GM21825 (cell line): ENCODE data around the gene TPGS2.
"Not testable (repeated sequence)": the region's sequence is repeated elsewhere in the genome, so short reads cannot be mapped to it uniquely, and the experiment has no call there.

ENCODE experiments used
- ATAC-seq: cut with Tn5 transposase; IDR thresholded peaks from one replicate; pipeline ENCODE4 v1.9.1; 2021; ENCODE audit warnings: mild to moderate bottlenecking, moderate library complexity; ENCODE audit not compliant: unreplicated experiment

Gene TPGS2

DNA sequence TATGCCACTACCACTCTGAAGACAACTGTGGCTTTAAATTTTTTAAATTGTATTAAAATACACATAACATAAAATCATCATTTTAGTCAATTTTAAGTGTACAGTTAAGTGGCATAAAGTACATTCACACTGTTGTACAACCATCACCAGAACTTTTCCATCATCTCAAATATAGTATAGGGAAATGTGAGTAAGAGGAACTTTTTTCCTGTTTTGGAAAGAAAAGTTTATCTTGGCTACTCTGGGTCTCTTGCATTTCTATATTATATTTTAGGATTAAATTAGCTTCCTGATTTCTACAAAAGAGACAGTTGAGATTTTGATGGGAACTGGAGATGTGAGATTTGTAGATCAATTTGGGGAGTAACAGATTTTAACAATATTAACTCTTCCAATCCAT is 3.3 kb downstream of the TPGS2 start:
- no peak for ATAC-seq

DNA sequence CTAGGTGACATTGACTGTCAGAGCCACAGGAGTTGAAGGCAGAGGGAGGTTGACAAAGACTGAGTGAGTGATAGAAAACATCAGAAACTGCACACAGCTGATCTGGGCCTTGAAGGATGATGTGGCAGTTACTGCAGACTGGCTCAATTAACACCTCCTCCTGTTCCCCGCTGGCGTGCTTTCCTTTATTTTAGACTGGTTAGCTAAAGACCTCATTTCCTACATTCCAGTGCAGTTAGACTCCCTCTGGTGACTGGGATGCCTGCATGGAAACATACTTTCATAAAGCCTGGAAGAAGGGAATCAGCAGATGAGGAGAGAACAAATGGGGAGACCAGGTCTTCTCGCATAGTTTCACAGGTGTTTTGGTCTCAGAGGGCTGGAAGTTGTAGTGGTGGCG is 7.1 kb downstream of the TPGS2 start:
- no peak for ATAC-seq

DNA sequence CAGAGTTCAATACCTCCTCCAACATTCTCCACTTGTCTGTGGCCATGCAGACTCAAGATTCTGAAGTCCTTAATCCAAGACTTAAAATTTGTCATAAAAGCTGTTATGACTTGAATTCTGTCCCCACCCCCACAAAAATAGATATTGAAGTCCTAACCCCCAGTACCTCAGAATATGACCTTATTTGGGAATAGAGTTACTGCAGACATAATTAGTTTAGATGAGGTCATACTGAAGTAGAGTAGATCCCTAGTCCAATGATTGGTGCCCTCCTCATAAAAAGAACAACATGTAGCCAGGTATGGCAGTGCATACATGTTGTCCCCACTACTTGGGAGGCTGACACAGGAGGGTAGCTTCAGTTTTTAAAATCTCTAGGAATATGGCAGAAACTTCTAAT is 9.2 kb downstream of the TPGS2 start:
- no peak for ATAC-seq

DNA sequence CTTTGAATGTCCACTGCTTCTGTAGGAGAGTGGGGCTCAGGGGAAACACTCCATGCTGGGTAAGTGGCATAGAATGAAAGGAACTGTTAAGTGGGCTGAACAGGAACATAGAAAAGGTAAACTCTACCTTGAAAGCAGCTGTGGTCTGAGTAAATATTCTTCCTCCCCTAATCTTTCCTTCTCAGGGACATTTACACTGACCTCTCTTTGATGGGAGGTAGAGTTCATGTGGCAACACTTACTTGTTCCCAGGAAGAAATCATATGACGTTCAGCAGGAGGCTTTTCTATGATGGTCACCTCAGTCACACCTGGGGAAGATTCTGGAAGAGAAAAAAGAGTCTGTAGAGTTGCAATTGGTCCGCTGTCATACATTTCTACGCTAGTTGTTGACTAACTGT is 10.2 kb downstream of the TPGS2 start:
- ATAC-seq, result no peak

DNA sequence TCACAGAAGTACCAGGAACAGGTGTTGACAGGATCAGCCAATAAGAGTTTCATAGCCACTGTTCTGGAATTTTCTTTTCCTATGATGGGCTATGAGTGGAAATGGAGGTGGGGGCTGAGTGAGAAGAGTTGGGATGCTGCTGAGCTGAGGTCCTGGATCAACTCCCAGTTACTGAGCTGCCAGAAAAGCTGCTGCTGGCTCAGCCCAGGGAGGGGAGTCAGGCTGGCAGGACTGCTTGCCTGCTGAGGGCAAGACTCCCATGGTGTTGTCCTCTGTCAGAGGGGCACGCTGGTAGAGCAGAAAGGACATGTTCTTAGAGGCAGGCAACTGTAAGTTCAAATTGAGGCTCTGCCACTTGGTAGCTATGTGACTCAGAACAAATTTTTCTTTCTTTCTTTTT is 11.8 kb downstream of the TPGS2 start:
- ATAC-seq, result no peak

DNA sequence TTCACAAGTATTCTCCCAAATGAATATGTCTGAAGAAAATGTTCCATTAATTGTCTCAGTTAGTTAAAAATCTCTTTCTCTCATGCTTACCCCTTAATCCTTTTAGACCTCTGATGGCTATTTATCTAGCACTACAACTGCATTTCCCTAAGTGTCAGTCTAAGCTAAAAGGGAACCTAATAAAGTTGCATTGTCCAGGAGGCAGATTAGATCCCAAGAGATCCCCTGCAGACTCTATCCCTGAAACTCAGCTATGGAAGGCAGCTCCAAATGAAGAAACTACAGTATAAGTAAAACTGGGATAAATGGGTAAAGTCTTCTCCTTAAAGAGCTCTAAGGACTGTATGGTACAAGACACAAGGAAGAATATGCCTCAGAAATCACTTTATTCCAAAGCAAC is 12.7 kb downstream of the TPGS2 start:
- not testable (repeated sequence) for ATAC-seq

DNA sequence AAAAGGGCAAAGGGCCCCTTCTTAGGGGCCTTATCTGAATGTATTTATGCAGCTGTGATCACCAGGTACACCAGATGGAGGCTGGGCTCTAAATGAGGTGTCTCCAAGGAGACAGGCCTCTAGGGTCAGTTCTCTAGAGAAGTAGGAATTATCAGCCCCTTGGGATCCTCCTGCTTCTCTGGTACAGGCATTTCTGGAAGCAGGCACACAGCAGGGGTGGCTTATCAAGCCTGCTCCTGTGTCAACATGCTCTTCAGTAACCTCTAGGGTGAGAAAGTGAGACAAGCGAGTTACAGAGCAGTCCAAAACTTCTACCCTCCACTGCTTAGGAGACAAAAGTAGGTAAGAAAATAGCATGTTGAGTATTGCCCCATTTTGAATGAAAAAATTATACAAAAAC is 13.8 kb downstream of the TPGS2 start:
- ATAC-seq, result no peak

DNA sequence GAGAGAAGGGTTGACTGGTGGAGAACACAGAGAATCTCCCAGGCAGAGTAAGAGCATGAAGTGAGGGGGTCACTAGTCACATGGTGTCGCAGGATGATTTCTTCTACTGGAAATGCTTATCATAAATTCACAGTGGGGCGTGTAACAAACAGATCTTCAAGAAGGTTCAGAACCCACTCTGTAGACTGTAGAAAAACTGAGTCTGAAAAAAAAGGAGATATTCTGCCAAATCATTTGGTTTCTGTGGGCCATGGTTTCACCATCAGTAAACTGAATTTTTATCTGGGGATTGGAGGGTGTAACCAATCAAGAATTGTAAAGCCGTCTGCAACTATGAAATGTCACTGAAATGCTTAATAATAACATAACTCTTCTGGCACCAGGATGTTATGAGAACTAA is 15.0 kb downstream of the TPGS2 start:
- ATAC-seq, result no peak

DNA sequence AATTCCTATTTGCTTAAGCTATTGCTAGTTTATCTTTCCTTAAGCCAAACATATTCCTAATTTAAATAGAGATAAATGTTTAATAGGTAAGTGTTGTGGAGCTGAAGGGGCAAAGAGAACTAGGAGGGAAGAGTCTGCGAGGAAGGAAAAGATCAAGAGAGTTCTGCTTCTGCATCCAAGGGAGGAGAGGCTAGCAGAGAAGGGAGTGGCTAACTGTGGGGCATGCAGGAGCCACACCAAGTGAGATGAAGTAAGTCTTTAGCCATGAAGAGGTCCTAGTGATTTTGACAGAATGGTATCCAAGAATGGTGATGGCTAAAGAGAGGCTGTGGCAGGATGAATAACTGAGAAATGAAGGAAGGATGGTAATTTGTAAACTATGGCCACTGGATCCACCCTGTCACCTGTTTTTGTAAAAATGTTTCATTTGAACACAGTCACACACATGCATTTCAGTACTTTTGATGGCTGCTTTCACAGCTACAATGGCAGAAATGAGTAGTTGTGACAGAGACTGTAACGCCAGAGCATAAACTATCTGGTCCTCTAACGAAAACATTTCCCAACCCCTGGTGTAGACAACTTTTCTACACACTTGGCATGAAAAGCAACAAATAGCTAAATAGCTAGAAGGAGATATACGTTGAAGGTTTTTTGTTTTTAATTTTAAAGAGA is 15.6 kb downstream of the TPGS2 start:
- no peak for ATAC-seq

DNA sequence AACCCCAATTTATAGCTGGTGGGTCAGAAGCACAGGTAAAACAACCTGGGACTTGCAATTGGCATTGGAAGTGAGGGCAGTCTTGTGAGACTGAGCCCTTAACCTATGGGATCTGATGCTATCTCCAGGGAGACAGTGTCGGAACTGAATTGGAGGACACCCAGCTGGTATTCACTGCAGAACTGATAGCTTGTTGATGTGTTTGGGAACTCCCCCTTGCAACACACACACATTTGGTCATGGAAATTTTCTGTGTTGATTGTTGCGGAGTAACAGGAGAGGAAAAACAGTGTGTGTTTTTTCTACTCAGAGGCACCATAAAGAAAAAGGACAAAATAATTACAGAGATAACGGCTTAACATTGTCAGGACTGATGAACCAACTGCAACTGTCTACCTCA is 16.1 kb downstream of the TPGS2 start:
- ATAC-seq, result no peak

DNA sequence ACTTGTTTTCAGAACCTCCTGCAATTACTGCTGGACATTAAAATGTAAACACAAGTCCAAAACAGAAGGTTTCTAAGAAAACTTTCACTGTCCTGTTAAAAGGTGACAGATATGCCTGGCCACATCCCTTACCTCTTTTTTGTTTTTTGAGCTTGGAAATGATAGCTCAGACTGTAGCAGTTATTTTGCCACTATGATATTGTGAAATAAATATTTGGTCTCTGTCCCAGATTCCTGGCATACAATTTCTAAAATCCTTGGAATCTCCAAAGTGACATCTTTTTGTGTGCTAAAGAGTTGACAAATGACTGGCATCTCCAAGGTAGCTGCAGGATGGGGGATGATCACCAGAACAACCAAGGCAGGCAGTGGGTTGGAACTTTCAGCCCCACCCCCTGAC is 16.8 kb downstream of the TPGS2 start:
- no peak for ATAC-seq

DNA sequence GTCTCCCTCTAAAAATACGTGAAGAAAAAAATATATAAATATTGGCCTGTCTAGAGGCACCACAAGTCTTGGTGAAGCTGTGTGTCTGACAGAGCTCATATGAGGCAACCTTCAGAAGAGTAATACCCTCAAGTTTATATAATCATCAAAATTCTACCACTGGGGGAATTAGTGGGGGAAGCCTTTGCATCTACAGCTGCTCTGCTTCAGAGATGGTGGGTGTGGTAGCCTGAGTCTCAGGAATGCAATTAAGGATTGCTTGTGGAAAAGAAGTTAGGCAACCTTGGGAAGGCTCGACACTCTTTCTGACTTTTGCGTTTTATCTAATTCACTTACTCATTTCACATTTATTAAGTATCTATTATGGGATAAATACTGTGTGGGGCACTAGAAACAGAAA is 17.4 kb downstream of the TPGS2 start:
- no peak for ATAC-seq

DNA sequence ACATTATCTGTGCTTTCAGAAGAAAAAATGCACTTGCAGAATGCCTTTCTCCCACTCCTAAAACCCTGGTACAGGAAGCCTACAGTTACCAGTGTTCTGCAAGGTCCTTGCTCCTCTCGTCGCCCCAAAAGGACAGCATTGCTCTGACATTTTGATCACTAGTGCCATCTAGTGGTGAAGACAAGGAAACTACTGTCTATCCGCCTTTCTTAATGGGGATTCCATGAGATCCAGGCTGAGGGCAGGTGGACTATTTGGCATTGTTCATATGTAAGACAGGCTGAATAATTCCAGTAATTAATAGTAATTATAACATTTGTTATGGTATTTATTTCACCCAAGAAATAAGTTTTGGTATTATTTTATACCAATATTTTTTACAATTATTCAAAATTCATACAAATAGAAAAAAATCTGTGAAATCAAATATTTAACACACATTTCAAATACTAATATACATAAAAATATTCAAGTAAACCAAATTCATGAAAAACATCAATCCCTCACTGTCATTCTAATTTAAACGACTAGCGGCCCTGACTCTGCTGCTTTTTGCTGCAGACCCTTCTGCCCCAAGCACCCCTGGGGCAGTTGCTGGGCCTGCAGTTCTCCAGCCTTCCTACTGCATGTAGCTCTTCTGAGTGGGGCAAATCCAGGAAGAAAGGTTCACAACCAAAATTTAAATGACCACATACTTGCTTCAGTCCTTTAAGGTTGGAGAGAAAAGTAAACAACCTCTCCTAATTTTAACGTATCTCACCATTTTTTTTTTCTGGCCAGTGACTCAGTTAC is 19.0 kb downstream of the TPGS2 start:
- peak; percentile 95 for ATAC-seq

DNA sequence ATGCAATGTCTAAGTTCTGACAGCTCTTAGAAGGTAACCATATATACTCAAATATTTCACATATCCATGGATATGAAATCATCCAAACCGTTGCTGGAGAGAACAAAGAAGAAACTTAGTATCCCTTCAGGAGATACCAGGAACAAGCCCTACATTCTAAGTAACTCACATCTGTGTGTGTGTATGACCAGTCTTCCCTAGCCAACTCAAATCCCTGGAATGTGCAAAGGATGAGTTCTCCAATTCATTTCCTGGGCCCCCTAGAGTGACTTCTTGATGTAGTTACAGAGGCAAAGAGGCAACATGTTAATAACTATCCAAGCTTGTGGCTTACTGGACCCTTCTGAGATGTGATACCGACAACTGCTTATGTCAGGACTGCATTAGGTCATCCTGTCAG is 20.1 kb downstream of the TPGS2 start:
- no peak for ATAC-seq

DNA sequence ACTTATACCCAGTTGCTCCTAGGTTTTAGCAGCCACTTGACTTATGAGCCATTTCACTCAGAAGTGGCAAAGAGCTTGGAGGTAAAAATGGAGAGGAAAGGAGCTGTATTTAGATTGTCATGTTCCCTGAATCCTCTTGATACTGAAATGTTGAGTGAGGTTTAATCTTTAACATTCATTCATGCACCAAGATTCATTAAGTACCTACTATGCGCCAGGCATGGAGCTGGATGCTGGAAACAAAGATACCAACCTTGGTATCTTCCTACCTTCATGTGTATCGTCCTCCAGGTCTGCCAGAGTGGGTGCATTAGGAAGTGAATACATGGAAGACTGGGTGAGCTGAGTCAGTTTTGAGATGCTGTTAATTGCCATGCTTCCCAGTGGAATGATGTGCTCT is 23.7 kb downstream of the TPGS2 start:
- ATAC-seq, result no peak

DNA sequence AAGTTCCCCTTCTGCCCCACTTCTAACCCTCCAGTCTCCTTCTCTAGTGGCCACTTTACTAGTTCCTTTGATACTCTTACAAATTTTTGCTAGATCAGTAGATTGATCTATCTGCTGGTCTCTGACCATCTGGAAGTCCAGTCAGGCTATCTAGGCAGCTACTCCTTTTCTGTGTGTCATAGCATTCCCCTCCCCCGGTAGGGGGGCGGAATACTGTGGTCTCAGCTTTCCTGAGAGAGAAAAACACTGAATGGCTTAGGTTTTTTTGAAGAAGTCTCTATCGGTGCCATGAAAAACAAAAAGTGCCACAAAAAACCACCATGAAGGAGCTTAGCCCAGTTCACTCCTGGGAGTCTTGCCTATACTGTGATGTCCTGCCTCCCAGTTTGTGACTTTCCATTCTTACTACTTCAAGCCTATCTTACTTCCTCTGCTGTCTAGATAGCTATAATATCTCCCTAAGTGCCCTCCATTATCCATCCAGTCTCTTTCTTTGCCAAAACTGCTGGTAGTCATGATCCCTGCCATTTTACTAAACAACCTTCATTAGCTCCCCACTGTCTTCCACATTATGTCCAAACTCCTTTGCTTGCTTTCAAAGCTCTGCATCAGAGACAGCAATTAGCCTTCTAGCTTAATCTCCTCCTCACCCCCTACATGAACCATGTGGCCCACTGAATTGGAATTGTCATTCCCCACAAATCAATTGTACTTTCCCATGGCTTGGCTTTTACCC is 29.9 kb downstream of the TPGS2 start:
- ATAC-seq, result no peak

DNA sequence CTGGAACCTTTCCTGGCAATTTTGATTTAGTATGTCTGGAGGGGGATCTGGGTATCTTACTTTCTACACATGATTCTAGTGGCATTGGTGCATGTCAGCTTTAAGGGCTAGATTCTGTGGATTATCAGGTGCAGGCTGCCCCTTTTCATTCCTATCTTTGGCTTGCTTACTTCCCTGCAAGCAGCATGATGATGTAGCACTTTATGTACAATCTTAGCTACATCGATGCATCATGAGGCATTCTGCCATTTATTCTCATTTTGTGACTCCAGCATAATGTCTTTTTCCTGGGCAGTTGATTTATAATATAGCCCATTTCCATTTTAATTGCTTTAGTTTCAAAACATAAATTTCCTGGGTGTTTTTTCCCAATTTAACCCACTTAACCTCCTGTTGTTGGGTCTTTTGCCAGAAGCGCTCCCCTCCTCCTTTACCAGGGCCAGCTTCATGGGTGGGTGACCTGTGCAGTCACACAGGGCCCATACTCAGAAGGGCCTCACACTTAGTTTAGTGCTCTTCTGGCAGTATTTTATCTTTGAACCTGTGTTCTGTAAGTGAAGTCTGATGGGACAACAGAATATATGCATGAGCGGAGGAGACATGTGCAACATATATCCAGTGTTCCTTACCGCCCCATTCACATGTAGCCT is 36.0 kb downstream of the TPGS2 start:
- no peak for ATAC-seq

DNA sequence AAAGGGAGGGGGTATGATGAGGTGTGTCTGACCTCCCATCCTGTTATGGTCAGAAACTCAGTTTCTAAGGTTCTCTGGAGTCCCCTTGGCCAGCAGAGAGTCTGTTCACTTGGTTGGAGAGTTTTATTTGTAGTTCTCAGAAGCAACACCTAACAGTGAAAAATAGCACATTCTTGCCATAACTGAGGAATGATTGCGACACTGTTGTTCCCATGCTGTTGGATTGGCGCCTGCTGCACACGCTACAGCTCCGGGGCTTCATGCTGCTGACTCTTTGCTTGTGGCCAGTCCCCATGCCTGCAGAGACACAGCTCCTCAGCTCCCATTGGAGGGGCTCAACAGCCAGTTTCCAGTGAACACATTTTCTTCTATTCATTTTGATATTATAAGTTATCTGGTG is 42.1 kb downstream of the TPGS2 start:
- no peak for ATAC-seq

DNA sequence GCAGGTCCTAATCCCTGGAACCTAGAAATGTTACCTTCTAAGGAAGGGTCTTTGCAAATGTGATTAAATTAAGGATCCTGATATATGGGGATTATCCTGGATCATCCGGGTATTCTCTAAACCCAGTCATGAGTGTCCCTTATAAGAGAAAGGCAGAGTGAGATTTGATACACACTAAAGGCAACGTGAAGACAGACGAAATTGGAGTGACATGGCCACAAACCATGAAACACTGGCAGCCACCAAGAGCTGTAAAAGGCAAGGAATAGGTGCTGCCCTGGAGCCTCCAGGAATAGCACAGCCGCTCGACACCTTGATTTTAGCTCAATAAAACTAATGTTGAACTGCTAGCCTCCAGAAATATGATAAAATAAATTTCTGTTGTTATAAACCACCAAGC is 45.0 kb downstream of the TPGS2 start:
- ATAC-seq, result no peak

DNA sequence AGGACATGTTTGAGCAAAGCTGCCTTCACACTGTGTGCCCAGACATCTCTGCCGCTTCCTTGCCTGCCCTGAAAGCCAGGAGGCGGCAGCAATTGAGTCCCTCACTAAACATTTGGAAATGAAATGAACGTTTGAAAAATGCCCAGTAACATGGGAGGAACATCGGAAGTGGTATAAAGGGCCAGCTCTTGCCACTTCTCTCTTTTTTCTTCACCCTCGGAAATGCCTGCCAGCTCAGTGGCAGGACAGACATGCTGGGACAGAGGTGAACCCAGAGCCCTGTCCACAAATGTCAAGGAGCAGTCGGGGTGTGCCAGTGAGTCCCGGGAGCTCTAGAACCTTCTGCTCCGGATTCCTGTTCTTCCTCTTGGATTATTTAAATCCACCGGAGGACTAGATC is 46.1 kb downstream of the TPGS2 start:
- ATAC-seq, result no peak

DNA sequence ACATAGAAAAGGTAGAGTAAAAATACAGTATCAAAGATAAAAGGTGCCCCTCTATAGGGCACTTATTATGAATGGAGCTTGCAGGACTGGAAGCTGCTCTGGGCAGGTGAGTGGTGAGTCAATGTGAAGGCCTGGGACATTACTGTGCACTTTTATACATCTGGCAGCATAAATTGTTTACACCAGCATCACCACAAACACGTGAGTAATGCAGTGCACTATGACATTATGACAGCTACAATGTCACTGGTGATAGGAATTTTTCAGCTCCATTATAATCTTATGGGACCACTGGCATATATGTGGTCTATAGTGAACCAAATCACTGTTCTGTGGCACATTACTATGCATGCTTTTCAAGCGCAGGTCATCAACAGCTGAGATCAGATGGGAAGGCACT is 48.1 kb downstream of the TPGS2 start:
- no peak for ATAC-seq

DNA sequence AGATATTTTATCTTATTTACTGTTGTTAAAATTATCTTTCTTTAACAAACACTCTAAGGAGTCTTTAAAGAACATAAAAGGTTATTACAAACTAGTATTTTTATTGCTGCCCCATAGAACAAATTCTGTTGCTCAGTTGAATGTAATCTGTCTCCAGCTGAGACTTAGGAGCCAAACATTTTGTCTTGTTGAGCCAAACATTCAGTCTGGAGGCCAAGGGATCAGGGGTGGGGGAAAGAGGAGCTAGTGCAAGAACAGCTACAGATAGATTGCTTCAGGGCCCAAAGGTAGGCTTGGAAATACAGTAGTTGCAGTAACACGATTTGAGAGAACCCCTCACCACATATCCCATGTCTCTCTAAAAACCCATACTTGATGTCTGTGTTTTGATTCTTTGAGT is 51.2 kb downstream of the TPGS2 start:
- ATAC-seq, result no peak
